Mesothelial cell of epicardium (in vitro differentiated cells): ENCODE data around the gene MEF2A. TPM values are rescaled to one million over a fixed set of nuclear protein-coding genes. Genes with fewer than 3 reads are reported as not detected.

Experiments
- DNase-seq, 2 experiments: peaks; one replicate each; pipeline ENCODE4 v3.0.0; 2021; ENCODE audit warnings: low spot score in 2 of 2; ENCODE audit not compliant: unreplicated experiment in 2 of 2
- H3K27ac Mint-ChIP-seq: 2 replicates; pipeline ENCODE4 v1.8.0; 2021; ENCODE audit warnings: mixed read lengths
- H3K27me3 Mint-ChIP-seq: 2 replicates; pipeline ENCODE4 v1.8.0; 2021; ENCODE audit warnings: low read depth, mixed read lengths
- H3K36me3 Mint-ChIP-seq: 2 replicates; pipeline ENCODE4 v1.8.0; 2021; ENCODE audit warnings: mixed read lengths
- H3K4me1 Mint-ChIP-seq: 2 replicates; pipeline ENCODE4 v1.8.0; 2021; ENCODE audit warnings: mixed read lengths
- H3K4me3 Mint-ChIP-seq: 2 replicates; pipeline ENCODE4 v1.8.0; 2021; ENCODE audit warnings: mild to moderate bottlenecking, moderate library complexity, mixed read lengths
- H3K9me3 Mint-ChIP-seq: 2 replicates; pipeline ENCODE4 v1.8.0; 2021; ENCODE audit warnings: mixed read lengths
- CTCF ChIP-seq: fragments of 200-600 bp; sonication (generic); IDR thresholded peaks from one replicate; pipeline ENCODE4 v1.5.0; 2021; ENCODE audit warnings: antibody characterized with exemption; ENCODE audit not compliant: unreplicated experiment
- total RNA-seq: library from RNA; stranded (reverse); gene quantifications from 3 replicates; pipeline ENCODE4 v1.2.1, GENCODE V29; 2021

The MEF2A gene
- total RNA-seq, 1 donor from 2014 or later, result 39.1 TPM

GRCh38 chr15:99762288-99762687 lies 196.5 kb downstream of the MEF2A start:
- no peaks in the 10 kb centered on the region for H3K36me3 Mint-ChIP-seq
- no peak overlapping the region for H3K4me3 Mint-ChIP-seq
- H3K9me3 Mint-ChIP-seq, result no peaks in the 10 kb centered on the region
- no peaks in the 10 kb centered on the region for H3K4me1 Mint-ChIP-seq
- no peaks in the 10 kb centered on the region for H3K27me3 Mint-ChIP-seq
- no peak for TF ChIP-seq CTCF
- no peak overlapping the region for H3K27ac Mint-ChIP-seq
- DNase-seq, result no peak

GRCh38 chr15:99763827-99764226 lies 198.0 kb downstream of the MEF2A start:
- Mint-ChIP-seq H3K9me3 (no peaks in the 10 kb centered on the region), H3K4me1 (no peaks in the 10 kb centered on the region), H3K4me3 (no peak overlapping the region), H3K36me3 (no peaks in the 10 kb centered on the region), H3K27ac (no peak overlapping the region), H3K27me3 (no peaks in the 10 kb centered on the region)
- no peak for TF ChIP-seq CTCF
- no peak for DNase-seq

- no peak for DNase-seq
- H3K4me3 Mint-ChIP-seq, result no peak overlapping the region
- H3K36me3 Mint-ChIP-seq, result no peaks in the 10 kb centered on the region
- no peak overlapping the region for H3K27ac Mint-ChIP-seq
- H3K27me3 Mint-ChIP-seq, result no peaks in the 10 kb centered on the region
- H3K9me3 Mint-ChIP-seq, result no peaks in the 10 kb centered on the region
- TF ChIP-seq CTCF, result no peak
- no peaks in the 10 kb centered on the region for H3K4me1 Mint-ChIP-seq
These were observed 198.7 kb downstream of the MEF2A start for GRCh38 chr15:99764522-99764921.

Other genes with a start within 250 kb of the MEF2A start
- gene LYSMD4, start 167.5 kb downstream of the MEF2A start, total RNA-seq, result 17.2 to 18.1 TPM (median 17.2 TPM) in 3 replicates